Lower lobe of right lung (tissue), 2 donors: ENCODE measurements around the gene TARBP2. TPM values are rescaled to one million over a fixed set of nuclear protein-coding genes. Genes with fewer than 3 reads are reported as not detected.

Experiments
- ATAC-seq, 2 donors: fragments of 200-7000 bp; cut with Tn5 transposase; one replicate each; pipeline ENCODE4 v1.9.1; 2020 to 2022; ENCODE audit warnings: mild to moderate bottlenecking in 2 of 2, moderate library complexity in 2 of 2
- DNase-seq: peaks from one replicate; pipeline ENCODE4 v3.0.0-alpha.2; 2020
- H3K27ac ChIP-seq: fragments of 200-600 bp; one replicate; pipeline ENCODE4 v1.8.0; 2022
- H3K27me3 ChIP-seq: fragments of 200-600 bp; one replicate; pipeline ENCODE4 v1.8.0; 2022; ENCODE audit warnings: low read depth
- H3K36me3 ChIP-seq: fragments of 200-600 bp; one replicate; pipeline ENCODE4 v1.8.0; 2022; ENCODE audit warnings: mild to moderate bottlenecking
- H3K4me1 ChIP-seq: fragments of 200-600 bp; one replicate; pipeline ENCODE4 v1.8.0; 2022
- H3K4me3 ChIP-seq: fragments of 200-600 bp; one replicate; pipeline ENCODE4 v1.8.0; 2022; ENCODE audit warnings: mild to moderate bottlenecking
- H3K9me3 ChIP-seq: fragments of 200-600 bp; one replicate; pipeline ENCODE4 v1.8.0; 2022
- CTCF ChIP-seq: fragments of 200-600 bp; IDR thresholded peaks from one replicate; pipeline ENCODE4 v1.8.0; 2022; ENCODE audit warnings: antibody characterized with exemption, mild to moderate bottlenecking
- intact Hi-C: fragments of 100-400 bp; cut with DNase I; formaldehyde crosslinking; loops from one replicate; pipeline ENCODE4 v1.11.0; 2022
- total RNA-seq: library from RNA; stranded (reverse); fragmentation: NEBNext Ultra II Directional; extraction: Animal tissue kit (Norgen Biotek cat#: 25700); gene quantifications from one replicate; pipeline ENCODE4 v1.2.1, GENCODE V29; 2021
- donor health status: DM: no; HTN: yes; CAD: no; lungs with severe emphysema.

The TARBP2 gene
- total RNA-seq, 1 donor from 2014 or later = 34.3 TPM

- Histone ChIP-seq H3K4me3 (no peak overlapping the region), H3K27ac (peak overlapping the region; percentile 2), H3K9me3 (no peaks in the 10 kb centered on the region), H3K4me1 (peaks cover 17% of the 10 kb centered on the region), H3K27me3 (no peaks in the 10 kb centered on the region), H3K36me3 (peaks cover 79% of the 10 kb centered on the region)
- ATAC-seq (peak; percentile 87 to 93), DNase-seq (peak; percentile 85)
- intact Hi-C loops = no loop called here
- TF ChIP-seq CTCF = peak; percentile 92
Observed at GRCh38 chr12:53508534-53509170, 7.6 kb downstream of the TARBP2 start.

GRCh38 chr12:53510181-53510812, 9.2 kb downstream of the TARBP2 start:
- intact Hi-C loops = no loop called here
- ATAC-seq (no peak), DNase-seq (no peak)
- no peak overlapping the region for H3K27ac ChIP-seq
- TF ChIP-seq CTCF = no peak
- H3K4me1 ChIP-seq = peaks cover 14% of the 10 kb centered on the region
- no peak overlapping the region for H3K4me3 ChIP-seq
- H3K27me3 ChIP-seq = no peaks in the 10 kb centered on the region
- peaks cover 80% of the 10 kb centered on the region for H3K36me3 ChIP-seq
- no peaks in the 10 kb centered on the region for H3K9me3 ChIP-seq

GRCh38 chr12:53513712-53514410, 12.8 kb downstream of the TARBP2 start:
- intact Hi-C loops = no loop called here
- DNase-seq = no peak
- H3K36me3 ChIP-seq = peaks cover 89% of the 10 kb centered on the region

GRCh38 chr12:53514628-53515290, 13.7 kb downstream of the TARBP2 start:
- Histone ChIP-seq H3K27ac (peak overlapping the region; percentile 51), H3K36me3 (peaks cover 97% of the 10 kb centered on the region), H3K27me3 (no peaks in the 10 kb centered on the region), H3K4me3 (peak overlapping the region; percentile 46), H3K9me3 (no peaks in the 10 kb centered on the region), H3K4me1 (peaks cover 29% of the 10 kb centered on the region)
- ATAC-seq (peak; percentile 51 to 73), DNase-seq (no peak)
- no peak for TF ChIP-seq CTCF
- intact Hi-C loops = no loop called here

More at GRCh38 chr12:53513712-53514410, 12.8 kb downstream of the TARBP2 start:
- no peaks in the 10 kb centered on the region for H3K27me3 ChIP-seq
- TF ChIP-seq CTCF = no peak
- peak overlapping the region; percentile 51 for H3K27ac ChIP-seq
- peak overlapping the region; percentile 46 for H3K4me3 ChIP-seq
- ATAC-seq = peak; percentile 80 to 84
- H3K4me1 ChIP-seq = peaks cover 31% of the 10 kb centered on the region
- no peaks in the 10 kb centered on the region for H3K9me3 ChIP-seq

GRCh38 chr12:53515291-53515680, 14.2 kb downstream of the TARBP2 start:
- intact Hi-C loops = no loop called here
- no peak for DNase-seq

More at GRCh38 chr12:53515291-53515680, 14.2 kb downstream of the TARBP2 start:
- ATAC-seq = no peak
- Histone ChIP-seq H3K4me3 (peak overlapping the region; percentile 46), H3K27me3 (no peaks in the 10 kb centered on the region), H3K36me3 (peaks cover 97% of the 10 kb centered on the region), H3K27ac (no peak overlapping the region), H3K9me3 (no peaks in the 10 kb centered on the region), H3K4me1 (peaks cover 29% of the 10 kb centered on the region)
- no peak for TF ChIP-seq CTCF
